Measurements from ENCODE around the gene LPP.

GRCh38 chr3:188169830-188170455, 16.0 kb downstream of the LPP start:
- TF ChIP-seq POLR2A (IDR thresholded peaks at IDR 0.05; ENCODE audit: low read length): no peak
- no peak for TF ChIP-seq GATA1 (IDR thresholded peaks at IDR 0.05; ENCODE audit: low read depth, low read length)
